Measurements from ENCODE around the gene VGLL3. TPM values are rescaled to one million over a fixed set of nuclear protein-coding genes. Genes with fewer than 3 reads are reported as not detected.

Gene VGLL3
- total and polyA plus RNA-seq, 2 donors (not counting 1 experiment from before 2014, with no cell fraction given): not detected

DNA sequence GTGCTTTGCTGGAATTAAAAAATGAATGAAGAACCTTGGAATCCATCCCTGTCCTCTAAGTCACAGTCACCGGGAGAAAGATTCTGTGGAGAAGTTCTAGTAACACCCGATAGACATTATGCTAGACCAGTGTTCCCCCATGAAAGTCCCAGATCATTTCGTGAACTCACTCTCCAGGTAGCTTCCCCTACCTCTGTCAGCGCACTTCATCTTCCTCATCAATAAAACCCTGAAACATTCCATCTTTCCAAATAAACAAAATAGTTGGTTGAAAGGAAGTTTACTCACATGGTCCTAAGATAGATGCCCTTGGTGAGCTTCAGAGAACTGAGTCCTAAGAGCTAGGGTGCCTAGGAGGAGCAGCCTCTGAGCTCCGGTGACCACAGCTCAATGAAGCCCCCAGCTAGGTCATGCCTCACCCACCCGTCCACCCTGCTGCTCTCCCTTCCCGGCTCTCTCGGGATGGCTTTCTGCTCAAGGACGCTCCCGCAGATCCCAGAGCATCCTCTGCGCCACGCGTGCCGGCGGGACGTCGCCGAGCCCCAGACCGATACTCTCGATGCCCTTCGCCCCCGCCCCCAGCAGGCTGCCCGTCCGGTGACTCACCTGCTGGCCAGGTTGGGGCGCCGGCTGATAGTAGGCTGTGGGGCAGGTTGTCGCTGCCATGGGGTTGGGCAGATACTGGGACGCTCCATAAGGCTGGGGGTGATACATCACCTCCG lies 776 bp downstream of the VGLL3 start:
- no peaks in the 10 kb centered on the region for H3K79me2 ChIP-seq (ENCODE audit: control insufficient read depth, insufficient read depth, low read length)
- POLR2A ChIA-PET: no interaction called here
- DNase-seq: no peak

More for the DNA sequence above, 776 bp downstream of the VGLL3 start:
- Histone ChIP-seq H3K36me3 (replicated peaks in 1 of 2; ENCODE audit: control extremely low read depth in 1 of 2, control insufficient read depth in 1 of 2, extremely low read depth in 1 of 2, insufficient read depth in 2 of 2, low read length in 1 of 2) (no peaks in the 10 kb centered on the region), H3K9ac (ENCODE audit: low read length) (no peak overlapping the region), H3K27ac (ENCODE audit: low read length in 2 of 2) (no peak overlapping the region), H3K9me3 (ENCODE audit: control extremely low read depth in 1 of 3, control insufficient read depth in 2 of 3, insufficient read depth in 1 of 3, low read length in 2 of 3) (no peaks in the 10 kb centered on the region), H4K20me1 (ENCODE audit: control insufficient read depth, insufficient read depth, low read length, poor library complexity, severe bottlenecking) (no peaks in the 10 kb centered on the region), H3K4me3 (ENCODE audit: control extremely low read depth in 1 of 5, extremely low read depth in 1 of 5, insufficient read depth in 1 of 5, low read depth in 2 of 5, low read length in 4 of 5) (no peak overlapping the region), H2AFZ (ENCODE audit: insufficient read depth, low read depth, low read length, poor library complexity, severe bottlenecking) (no peak overlapping the region), H3K4me2 (replicated peaks; ENCODE audit: low read depth, low read length, poor library complexity, severe bottlenecking) (peak overlapping the region; percentile 60), H3K27me3 (replicated peaks in 1 of 4; ENCODE audit: control extremely low read depth in 1 of 4, control insufficient read depth in 3 of 4, insufficient read depth in 4 of 4, low read length in 3 of 4) (peaks cover 0 to 16% (median 4%) of the 10 kb centered on the region in 4 experiments), H3K4me1 (ENCODE audit: control insufficient read depth in 2 of 2, insufficient read depth in 2 of 2, low read length in 2 of 2) (peaks cover 3 to 5% of the 10 kb centered on the region in 2 donors)
- TF ChIP-seq CTCF (IDR thresholded peaks at IDR 0.05) (no peak), EZH2 (IDR thresholded peaks at IDR 0.05; ENCODE audit: borderline replicate concordance, insufficient read depth, low read depth, low read length, poor library complexity, severe bottlenecking) (no peak)
- peaks cover 38% of the 10 kb centered on the region for H3K27me3 Mint-ChIP-seq
- peak overlapping the region; percentile 23 for H3K4me3 Mint-ChIP-seq
- peaks cover 12% of the 10 kb centered on the region for H3K4me1 Mint-ChIP-seq
- intact Hi-C loops (cut with micrococcal nuclease): no loop called here
- CTCF ChIA-PET: no interaction called here
- ATAC-seq (ENCODE audit: low read depth): no peak
- H3K9me3 Mint-ChIP-seq (ENCODE audit: insufficient read depth): no peaks in the 10 kb centered on the region
- WGBS (ENCODE audit: insufficient coverage): 8% methylated on average over 28 of the region's 29 CpGs
- no peak overlapping the region for H3K27ac Mint-ChIP-seq
